ENCODE data around the gene PGAP1. TPM values are rescaled to one million over a fixed set of nuclear protein-coding genes. Genes with fewer than 3 reads are reported as not detected.
"Not testable (repeated sequence)": the region's sequence is repeated elsewhere in the genome, so short reads cannot be mapped to it uniquely, and the experiment has no call there.

Gene PGAP1
- total RNA-seq, 2 experiments from 2014 or later = 17.8 to 19.2 TPM

- Mint-ChIP-seq H3K36me3 (peaks cover 11% of the 10 kb centered on the region), H3K4me3 (peak overlapping the region; percentile 99), H3K4me1 (peaks cover 28% of the 10 kb centered on the region), H3K9me3 (no peaks in the 10 kb centered on the region), H3K27me3 (no peaks in the 10 kb centered on the region), H3K27ac (peak overlapping the region; percentile 99)
- peak; percentile 32 for DNase-seq
Measured at GRCh38 chr2:196925768-196926561, 542 bp downstream of the PGAP1 start.

- peak overlapping the region; percentile 99 for H3K27ac Mint-ChIP-seq
- H3K4me1 Mint-ChIP-seq = peaks cover 29% of the 10 kb centered on the region
- no peak for DNase-seq
- H3K4me3 Mint-ChIP-seq = peak overlapping the region; percentile 99
- H3K27me3 Mint-ChIP-seq = no peaks in the 10 kb centered on the region
- H3K36me3 Mint-ChIP-seq = peaks cover 14% of the 10 kb centered on the region
- H3K9me3 Mint-ChIP-seq = no peaks in the 10 kb centered on the region
Measured at GRCh38 chr2:196925051-196925767, 1.3 kb downstream of the PGAP1 start.

GRCh38 chr2:196924051-196924450 is 2.5 kb downstream of the PGAP1 start:
- Mint-ChIP-seq H3K27me3 (no peaks in the 10 kb centered on the region), H3K27ac (no peak overlapping the region), H3K36me3 (peaks cover 22% of the 10 kb centered on the region)

GRCh38 chr2:196918927-196919326 is 7.6 kb downstream of the PGAP1 start:
- no peak overlapping the region for H3K4me3 Mint-ChIP-seq
- no peak for DNase-seq
- H3K4me1 Mint-ChIP-seq = peaks cover 28% of the 10 kb centered on the region
- peaks cover 50% of the 10 kb centered on the region for H3K36me3 Mint-ChIP-seq
- H3K27me3 Mint-ChIP-seq = no peaks in the 10 kb centered on the region
- H3K27ac Mint-ChIP-seq = no peak overlapping the region
- peaks cover 14% of the 10 kb centered on the region for H3K9me3 Mint-ChIP-seq

More at GRCh38 chr2:196924051-196924450, 2.5 kb downstream of the PGAP1 start:
- DNase-seq = no peak
- peak overlapping the region; percentile 99 for H3K4me3 Mint-ChIP-seq
- peaks cover 29% of the 10 kb centered on the region for H3K4me1 Mint-ChIP-seq
- H3K9me3 Mint-ChIP-seq = peaks cover under 1% of the 10 kb centered on the region

GRCh38 chr2:196917802-196918201 is 8.7 kb downstream of the PGAP1 start:
- H3K4me1 Mint-ChIP-seq = peaks cover 22% of the 10 kb centered on the region
- H3K9me3 Mint-ChIP-seq = peaks cover 14% of the 10 kb centered on the region
- DNase-seq = no peak
- H3K36me3 Mint-ChIP-seq = peaks cover 53% of the 10 kb centered on the region
- H3K27ac Mint-ChIP-seq = no peak overlapping the region
- no peaks in the 10 kb centered on the region for H3K27me3 Mint-ChIP-seq
- no peak overlapping the region for H3K4me3 Mint-ChIP-seq

GRCh38 chr2:196915507-196916189 is 10.9 kb downstream of the PGAP1 start:
- peaks cover 14% of the 10 kb centered on the region for H3K9me3 Mint-ChIP-seq
- H3K4me1 Mint-ChIP-seq = peaks cover 20% of the 10 kb centered on the region
- peak overlapping the region; percentile 16 for H3K4me3 Mint-ChIP-seq
- peaks cover 58% of the 10 kb centered on the region for H3K36me3 Mint-ChIP-seq
- H3K27me3 Mint-ChIP-seq = no peaks in the 10 kb centered on the region
- no peak for DNase-seq
- peak overlapping the region; percentile 90 for H3K27ac Mint-ChIP-seq

GRCh38 chr2:196914867-196915460 is 11.5 kb downstream of the PGAP1 start:
- Mint-ChIP-seq H3K27me3 (no peaks in the 10 kb centered on the region), H3K4me1 (peaks cover 20% of the 10 kb centered on the region), H3K27ac (peak overlapping the region; percentile 90), H3K9me3 (peaks cover 14% of the 10 kb centered on the region), H3K36me3 (peaks cover 55% of the 10 kb centered on the region), H3K4me3 (peak overlapping the region; percentile 16)
- DNase-seq = peak; percentile 13

- peak overlapping the region; percentile 90 for H3K27ac Mint-ChIP-seq
- H3K4me1 Mint-ChIP-seq = peaks cover 18% of the 10 kb centered on the region
- H3K36me3 Mint-ChIP-seq = peaks cover 44% of the 10 kb centered on the region
- H3K4me3 Mint-ChIP-seq = no peak overlapping the region
- H3K9me3 Mint-ChIP-seq = peaks cover 11% of the 10 kb centered on the region
- no peaks in the 10 kb centered on the region for H3K27me3 Mint-ChIP-seq
- DNase-seq = no peak
Measured at GRCh38 chr2:196913691-196914090, 12.8 kb downstream of the PGAP1 start.

- not testable (repeated sequence) for H3K9me3 Mint-ChIP-seq, H3K27ac Mint-ChIP-seq, H3K4me3 Mint-ChIP-seq, DNase-seq, H3K27me3 Mint-ChIP-seq, H3K4me1 Mint-ChIP-seq
- peaks cover 27% of the 10 kb centered on the region for H3K36me3 Mint-ChIP-seq
Measured at GRCh38 chr2:196905365-196905764, 21.1 kb downstream of the PGAP1 start.

GRCh38 chr2:196902828-196903227 is 23.7 kb downstream of the PGAP1 start:
- peaks cover 36% of the 10 kb centered on the region for H3K36me3 Mint-ChIP-seq
- H3K9me3 Mint-ChIP-seq = no peaks in the 10 kb centered on the region
- no peak overlapping the region for H3K4me3 Mint-ChIP-seq
- H3K27me3 Mint-ChIP-seq = no peaks in the 10 kb centered on the region
- H3K4me1 Mint-ChIP-seq = no peaks in the 10 kb centered on the region
- H3K27ac Mint-ChIP-seq = no peak overlapping the region
- DNase-seq = no peak

- no peak for DNase-seq
- Mint-ChIP-seq H3K4me3 (no peak overlapping the region), H3K9me3 (no peaks in the 10 kb centered on the region), H3K27me3 (no peaks in the 10 kb centered on the region), H3K4me1 (peaks cover 2% of the 10 kb centered on the region), H3K27ac (no peak overlapping the region), H3K36me3 (peaks cover 47% of the 10 kb centered on the region)
Measured at GRCh38 chr2:196900843-196901242, 25.7 kb downstream of the PGAP1 start.

GRCh38 chr2:196899976-196900375 is 26.5 kb downstream of the PGAP1 start:
- H3K36me3 Mint-ChIP-seq = peaks cover 50% of the 10 kb centered on the region

GRCh38 chr2:196891136-196891535 is 35.4 kb downstream of the PGAP1 start:
- Mint-ChIP-seq H3K36me3 (peaks cover 39% of the 10 kb centered on the region), H3K27me3 (no peaks in the 10 kb centered on the region), H3K4me3 (no peak overlapping the region)

More at GRCh38 chr2:196899976-196900375, 26.5 kb downstream of the PGAP1 start:
- H3K4me1 Mint-ChIP-seq = peaks cover 2% of the 10 kb centered on the region
- H3K27me3 Mint-ChIP-seq = no peaks in the 10 kb centered on the region
- no peaks in the 10 kb centered on the region for H3K9me3 Mint-ChIP-seq
- no peak overlapping the region for H3K27ac Mint-ChIP-seq
- DNase-seq = no peak
- no peak overlapping the region for H3K4me3 Mint-ChIP-seq

GRCh38 chr2:196887431-196887830 is 39.1 kb downstream of the PGAP1 start:
- Mint-ChIP-seq H3K27ac (no peak overlapping the region), H3K9me3 (peaks cover 1% of the 10 kb centered on the region), H3K4me1 (peaks cover 2% of the 10 kb centered on the region), H3K4me3 (no peak overlapping the region), H3K36me3 (peaks cover 42% of the 10 kb centered on the region), H3K27me3 (no peaks in the 10 kb centered on the region)
- DNase-seq = no peak

More at GRCh38 chr2:196891136-196891535, 35.4 kb downstream of the PGAP1 start:
- Mint-ChIP-seq H3K4me1 (peaks cover 2% of the 10 kb centered on the region), H3K9me3 (no peaks in the 10 kb centered on the region), H3K27ac (no peak overlapping the region)
- DNase-seq = no peak

- Mint-ChIP-seq H3K36me3 (peaks cover 52% of the 10 kb centered on the region), H3K4me1 (no peaks in the 10 kb centered on the region), H3K27ac (no peak overlapping the region), H3K9me3 (peaks cover 15% of the 10 kb centered on the region), H3K27me3 (no peaks in the 10 kb centered on the region), H3K4me3 (no peak overlapping the region)
- DNase-seq = no peak
Measured at GRCh38 chr2:196884368-196884767, 42.1 kb downstream of the PGAP1 start.

Measured in activated naive CD8-positive, alpha-beta T cell treated with anti-CD3 and anti-CD28 coated beads for 36 hours (primary cell).